GM18907 (cell line): ENCODE measurements around the gene TIGD6.
"Not testable (repeated sequence)": the region's sequence is repeated elsewhere in the genome, so short reads cannot be mapped to it uniquely, and the experiment has no call there.

ENCODE experiments used
- ATAC-seq: cut with Tn5 transposase; IDR thresholded peaks from one replicate; pipeline ENCODE4 v1.9.1; 2021; ENCODE audit warnings: mild to moderate bottlenecking, moderate library complexity; ENCODE audit not compliant: unreplicated experiment

TIGD6 gene

GRCh38 chr5:149943177-149943949 lies 57.1 kb downstream of the TIGD6 start:
- not testable (repeated sequence) for ATAC-seq
